GM12892 (cell line): ENCODE measurements around the gene NXF1.

Experiments used
- POLR2A ChIP-seq: IDR thresholded peaks from 2 replicates; pipeline ENCODE4 v1.6.1; 2011; ENCODE audit warnings: low read depth, low read length, control low read depth
- POLR2AphosphoS5 ChIP-seq: IDR thresholded peaks from 2 replicates; pipeline ENCODE4 v1.6.1; 2011; ENCODE audit warnings: low read depth, low read length, control low read depth

DNA sequence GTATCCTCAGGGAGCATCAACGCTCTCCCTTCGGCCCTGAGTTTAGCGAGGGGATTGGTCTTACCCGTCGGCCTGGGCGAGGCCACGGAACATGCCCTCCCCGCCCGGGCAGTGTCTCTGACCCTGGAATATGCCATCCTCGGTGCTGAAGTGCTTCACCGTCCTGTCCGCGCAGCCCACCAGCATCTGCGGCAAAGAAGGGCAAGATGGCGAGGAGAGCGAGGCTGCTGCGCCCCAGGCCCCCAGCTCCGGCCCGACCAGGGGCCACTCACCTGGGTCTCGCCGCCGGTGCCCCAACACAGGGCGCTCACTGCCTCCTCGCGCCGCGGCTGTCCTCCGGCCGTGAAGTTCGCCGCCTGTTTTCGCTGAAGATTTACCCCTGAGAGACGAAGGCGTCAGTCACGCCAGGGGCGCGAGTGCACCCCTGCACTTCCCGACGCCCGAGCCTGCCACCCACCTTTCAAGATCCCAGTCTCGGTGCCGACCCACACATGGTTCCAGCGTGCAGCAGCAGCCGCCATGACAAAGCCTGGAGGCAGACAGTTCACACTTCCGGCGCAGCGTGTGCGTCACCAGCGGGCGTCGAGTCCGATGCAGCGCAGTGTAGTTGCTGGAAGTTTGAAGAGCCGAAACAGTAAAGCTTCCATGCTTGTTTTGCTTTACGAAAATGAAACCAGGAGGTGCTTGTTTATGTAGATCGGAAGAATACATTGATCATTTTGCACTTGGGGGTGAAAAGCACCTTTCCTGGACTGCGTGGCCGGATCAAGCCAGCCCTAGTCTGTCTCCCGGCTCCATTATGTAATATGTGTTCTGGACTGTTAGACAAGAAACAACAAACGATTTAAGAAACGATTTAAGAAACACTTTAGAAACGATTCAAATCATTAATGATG lies 34.1 kb upstream of the NXF1 start, which contains the start of gene WDR74:
- TF ChIP-seq POLR2AphosphoS5 (peak; percentile 95), POLR2A (peak; percentile 96)
